ENCODE data around the gene IL1RAPL1.

- TF ChIP-seq ZFX (IDR thresholded peaks at IDR 0.05) (no peak), CTCF (conservative IDR thresholded peaks at IDR 0.05) (no peak)
Measured at GRCh38 chrX:29797156-29797555, 1209.9 kb downstream of the IL1RAPL1 start.

Measured in C4-2B (cell line).